Fibroblast of peridontal ligament (primary cell): ENCODE measurements around the gene ABCF1.
A peak's percentile ranks its signal among the peaks of the same experiment; 100 is the strongest.

Experiments used
- DNase-seq: peaks from one replicate; pipeline ENCODE4 v3.0.0-alpha.2; 2010; ENCODE audit errors: extremely low read depth

Gene ABCF1

GRCh38 chr6:30626484-30627366 lies 55.5 kb downstream of the ABCF1 start, which contains the start of gene ATAT1:
TSS of gene ATAT1 (plus strand) at chr6:30626874.
- peak; percentile 63 for DNase-seq

- no peak for DNase-seq
These were observed 64.6 kb downstream of the ABCF1 start for GRCh38 chr6:30635834-30636233.

- DNase-seq, result no peak
These were observed 69.2 kb downstream of the ABCF1 start for GRCh38 chr6:30640481-30640880.

GRCh38 chr6:30641048-30641447 lies 69.8 kb downstream of the ABCF1 start:
- no peak for DNase-seq
